NCI-H2107 treated with DMSO at 0.1 percent for 48 hours (cell line): ENCODE data around the gene MEF2A.
"Not testable (repeated sequence)": the region's sequence is repeated elsewhere in the genome, so short reads cannot be mapped to it uniquely, and the experiment has no call there.

Experiments used
- DNase-seq: peaks from one replicate; lab custom pipeline; 2025; ENCODE audit not compliant: unreplicated experiment; lab: John Stamatoyannopoulos, UW

Gene MEF2A

DNA sequence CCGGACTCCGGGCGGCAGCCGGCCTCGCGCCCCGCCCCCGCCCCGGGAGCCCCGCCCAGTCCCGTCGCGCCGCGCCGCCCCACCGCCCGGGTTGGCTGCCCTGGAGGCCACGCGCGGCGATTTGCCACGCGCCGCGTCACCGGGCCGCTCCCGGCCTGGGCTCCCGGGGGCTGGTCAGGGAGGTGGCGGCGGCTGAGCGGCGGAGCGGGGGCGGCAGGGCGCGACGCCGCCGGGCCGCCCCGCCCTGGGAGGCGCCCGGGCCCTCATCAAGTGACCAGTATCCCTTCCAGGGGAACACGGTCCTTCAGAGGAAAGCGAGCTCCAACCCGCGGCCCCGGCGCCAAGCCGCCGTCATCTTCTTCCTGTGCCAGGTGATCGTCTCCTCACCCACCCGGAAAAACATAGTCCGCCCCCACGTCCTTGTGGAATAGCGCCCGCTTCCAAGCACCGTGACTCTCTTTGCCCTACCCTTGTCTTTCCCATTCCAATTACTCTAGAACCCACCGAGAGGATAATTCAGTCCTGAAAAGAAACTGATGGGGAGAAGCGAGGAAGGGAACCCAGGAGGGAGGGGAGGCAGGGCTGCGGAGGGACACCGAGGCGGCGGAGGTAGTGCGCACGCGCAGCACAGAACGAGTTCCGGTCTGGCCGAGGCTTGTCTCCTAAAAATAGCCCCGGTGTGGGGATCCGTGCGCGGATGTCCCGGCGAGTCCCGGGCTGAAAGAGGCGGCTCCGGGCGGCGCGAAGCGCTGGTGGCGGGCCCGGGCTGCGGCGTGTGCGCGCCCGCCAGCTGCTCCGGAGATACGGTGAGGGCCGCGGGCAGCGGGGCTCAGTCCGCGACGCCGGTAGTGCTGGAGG lies at the start of gene MEF2A:
MEF2A (plus strand) TSS at position 686 of the 858 bp plus-strand sequence. CDS start 67,136 bp downstream, outside the sequence.
- DNase-seq = peak; percentile 36

- no peak for DNase-seq
Observed at GRCh38 chr15:99518191-99518590, 47.6 kb upstream of the MEF2A start.

DNA sequence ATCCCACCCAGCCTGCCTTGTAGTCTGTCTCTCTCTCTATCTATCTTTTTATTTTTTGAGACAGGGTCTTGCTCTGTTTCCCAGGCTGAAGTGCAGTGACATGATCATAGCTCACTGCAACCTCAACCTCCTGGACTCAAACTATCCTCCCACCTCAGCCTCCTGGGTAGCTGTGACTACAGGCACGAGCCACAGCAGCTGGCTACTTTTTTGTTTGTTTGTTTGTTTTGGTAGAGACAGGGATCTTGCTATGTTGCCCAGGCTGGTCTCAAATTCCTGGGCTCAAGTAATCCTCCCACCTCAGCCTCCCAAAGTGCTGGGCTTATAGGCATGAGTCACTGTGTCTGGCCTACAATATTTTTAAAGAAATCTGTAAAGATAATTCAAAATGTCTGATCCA lies 46.4 kb upstream of the MEF2A start:
- not testable (repeated sequence) for DNase-seq

DNA sequence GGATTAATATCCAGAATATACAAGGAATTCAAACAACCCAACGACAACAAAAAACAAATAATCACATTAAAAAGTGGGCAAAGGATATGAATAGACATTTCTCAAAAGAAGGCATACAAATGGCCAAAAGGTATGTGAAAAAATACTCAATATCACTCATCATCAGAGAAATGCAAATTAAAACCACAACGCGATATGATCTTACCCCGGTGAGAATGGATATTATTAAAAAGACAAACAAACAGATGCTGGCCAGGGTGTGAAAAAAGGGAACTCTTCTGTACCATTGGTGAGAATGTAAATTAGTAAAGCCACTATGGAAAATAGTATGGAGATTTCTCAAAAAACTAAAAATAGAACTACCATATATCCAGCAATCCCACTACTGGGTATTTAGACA lies 43.5 kb upstream of the MEF2A start:
- no peak for DNase-seq

- no peak for DNase-seq
Observed at GRCh38 chr15:99526176-99526575, 39.6 kb upstream of the MEF2A start.

DNA sequence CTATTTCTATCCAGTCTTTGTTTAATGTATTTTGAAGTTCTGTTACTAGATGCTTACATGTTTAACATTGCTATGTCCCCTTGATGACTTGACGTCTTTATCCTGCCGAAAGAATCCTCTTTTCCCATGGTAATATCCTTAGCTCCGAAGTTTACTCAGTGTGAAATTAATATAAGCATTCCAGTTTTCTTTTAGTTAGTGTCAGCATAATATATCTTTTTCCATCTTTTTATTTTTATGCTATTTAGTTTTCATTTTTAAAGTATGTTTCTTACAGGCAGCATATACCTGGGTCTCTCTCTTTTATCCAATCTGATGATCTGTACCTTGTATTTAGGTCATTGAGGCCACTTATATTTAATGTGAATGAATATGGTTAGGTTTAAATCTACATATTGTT lies 39.1 kb upstream of the MEF2A start:
- DNase-seq = no peak

DNA sequence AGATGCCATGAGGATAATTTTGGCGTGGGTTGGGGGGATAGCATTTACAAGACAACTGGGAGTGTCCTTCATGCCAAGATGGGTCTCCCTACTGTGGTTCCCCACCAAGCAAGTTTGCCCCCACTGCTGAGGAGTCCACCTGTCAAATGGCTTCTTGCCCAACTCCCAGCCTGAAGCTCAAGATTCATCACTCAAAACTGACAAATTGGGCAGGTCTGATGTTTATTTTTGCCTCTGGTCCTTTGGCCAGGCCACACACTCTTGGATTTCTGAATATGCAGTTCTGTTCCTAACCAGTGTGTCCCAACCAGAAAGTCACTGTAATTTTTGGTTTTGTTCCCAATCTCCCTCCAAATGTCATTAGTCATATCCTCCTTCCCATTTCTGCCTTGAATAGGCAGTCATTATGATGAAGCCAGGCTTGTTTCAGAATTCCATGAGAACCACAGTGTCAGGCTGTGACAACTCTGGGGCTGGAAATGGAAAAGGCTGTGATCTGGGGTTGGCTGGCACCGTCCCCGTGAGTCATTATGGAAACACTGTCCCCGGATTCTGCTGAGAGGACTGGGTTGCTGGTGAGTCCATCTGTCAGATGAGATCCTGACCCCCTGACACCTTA lies 29.3 kb upstream of the MEF2A start:
- no peak for DNase-seq

- DNase-seq = no peak
Observed at GRCh38 chr15:99537344-99537743, 28.4 kb upstream of the MEF2A start.

DNA sequence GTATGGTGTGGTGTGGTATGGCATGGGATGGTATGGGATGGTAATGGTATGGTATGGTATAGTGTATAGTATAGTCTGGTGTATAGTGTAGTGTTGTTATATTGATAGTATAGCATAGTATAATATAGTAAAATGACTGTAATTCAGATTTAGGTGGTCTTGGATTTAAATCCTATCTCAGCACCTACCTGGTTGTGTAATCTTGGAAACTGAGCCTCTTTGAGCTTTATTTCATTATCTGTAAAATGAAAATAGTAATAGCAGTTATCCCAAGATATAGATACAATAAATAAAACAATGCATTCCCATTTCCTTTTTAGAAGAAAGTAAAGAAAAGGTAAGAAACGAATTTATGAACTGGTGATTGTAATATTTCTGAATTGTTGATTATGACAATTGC lies 27.5 kb upstream of the MEF2A start:
- DNase-seq = no peak

GRCh38 chr15:99542828-99543227 lies 23.0 kb upstream of the MEF2A start:
- DNase-seq = no peak

GRCh38 chr15:99545605-99546004 lies 20.2 kb upstream of the MEF2A start:
- DNase-seq = no peak

- DNase-seq = no peak
Observed at GRCh38 chr15:99546441-99547100, 19.2 kb upstream of the MEF2A start.

DNA sequence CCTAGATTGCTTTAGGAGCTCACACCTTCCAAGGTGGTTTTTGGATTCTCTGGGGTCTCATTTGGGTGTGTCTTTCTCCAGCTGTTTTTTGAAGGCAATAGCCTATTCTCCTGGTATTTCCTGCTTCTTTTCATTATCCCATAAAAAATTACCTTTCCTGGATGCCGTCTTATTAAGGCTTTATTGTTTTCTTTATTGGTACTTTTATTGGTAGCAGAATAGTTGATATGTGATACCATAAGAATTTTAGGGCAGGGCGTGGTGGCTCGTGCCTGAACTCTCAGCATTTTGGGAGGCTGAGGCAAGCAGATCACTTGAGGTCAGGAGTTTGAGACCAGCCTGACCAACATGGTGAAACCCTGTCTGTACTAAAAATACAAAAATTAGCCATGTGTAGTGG lies 18.3 kb upstream of the MEF2A start:
- no peak for DNase-seq

- DNase-seq = no peak
Observed at GRCh38 chr15:99550077-99550476, 15.7 kb upstream of the MEF2A start.

DNA sequence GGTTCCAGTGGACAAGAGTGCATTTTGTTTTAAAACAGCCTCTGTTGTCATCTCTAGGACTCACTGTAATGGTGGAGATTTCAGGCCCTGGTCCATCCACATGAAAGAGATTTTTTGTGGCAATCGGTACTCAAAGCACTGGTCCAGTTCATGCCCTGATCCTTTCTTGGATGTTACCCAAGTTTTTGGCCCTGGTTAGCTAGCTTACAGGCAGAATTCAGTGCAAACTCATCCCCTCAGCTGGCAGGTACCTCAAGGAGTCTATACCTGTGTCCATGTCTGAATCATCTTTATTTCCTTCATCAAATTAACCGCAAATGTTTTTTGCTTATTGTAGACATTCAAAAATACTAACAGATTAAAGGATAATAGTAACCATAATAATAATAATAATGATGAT lies 13.7 kb upstream of the MEF2A start:
- no peak for DNase-seq

DNA sequence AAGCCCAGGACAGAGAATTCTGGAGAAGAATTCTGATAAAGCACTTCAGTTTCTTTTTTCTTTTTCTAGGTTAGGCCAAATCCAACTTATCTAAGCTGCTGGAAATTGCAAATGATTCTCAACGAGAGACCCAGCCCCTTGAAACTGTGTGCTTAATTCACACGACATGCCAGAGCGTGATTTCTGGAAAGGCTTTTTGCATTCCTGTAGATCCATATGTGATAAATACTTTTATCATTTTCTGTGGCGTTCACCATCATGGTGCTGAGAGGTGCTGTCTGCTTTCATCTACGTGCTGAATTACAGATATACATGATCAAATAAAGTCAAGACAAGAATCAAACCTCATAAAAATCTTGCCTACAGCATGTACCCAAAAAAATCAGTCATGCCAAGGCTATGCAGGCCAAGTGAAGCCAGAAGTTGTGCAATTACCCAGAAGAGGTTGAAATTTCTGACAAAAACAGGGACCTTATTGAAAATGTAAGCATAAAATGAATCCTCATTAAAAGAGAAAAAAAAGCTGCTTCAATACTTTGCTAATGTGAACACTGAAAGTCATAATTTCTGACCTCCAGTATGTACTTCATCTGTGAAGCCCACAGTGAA lies 10.8 kb upstream of the MEF2A start:
- no peak for DNase-seq

GRCh38 chr15:99556011-99556410 lies 9.8 kb upstream of the MEF2A start:
- no peak for DNase-seq

DNA sequence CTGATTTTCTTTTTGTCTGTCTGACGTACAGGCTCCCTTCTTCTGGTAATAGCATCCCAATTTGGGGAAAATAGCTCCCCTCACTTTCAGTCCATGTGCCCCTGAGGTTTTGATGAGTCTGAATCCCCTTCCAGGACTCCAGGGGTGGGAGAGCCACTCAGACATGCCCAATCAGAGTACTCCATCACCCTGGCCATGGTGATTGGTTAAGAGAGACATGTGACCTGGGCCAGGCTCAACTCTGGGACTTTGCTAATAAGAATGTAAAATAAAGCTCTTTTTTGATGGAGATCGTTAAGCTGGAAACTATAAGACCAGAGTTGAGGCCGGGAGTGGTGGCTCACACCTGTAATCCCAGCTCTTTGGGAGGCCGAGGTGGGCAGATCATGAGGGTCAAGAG lies 9.2 kb upstream of the MEF2A start:
- DNase-seq = no peak

DNA sequence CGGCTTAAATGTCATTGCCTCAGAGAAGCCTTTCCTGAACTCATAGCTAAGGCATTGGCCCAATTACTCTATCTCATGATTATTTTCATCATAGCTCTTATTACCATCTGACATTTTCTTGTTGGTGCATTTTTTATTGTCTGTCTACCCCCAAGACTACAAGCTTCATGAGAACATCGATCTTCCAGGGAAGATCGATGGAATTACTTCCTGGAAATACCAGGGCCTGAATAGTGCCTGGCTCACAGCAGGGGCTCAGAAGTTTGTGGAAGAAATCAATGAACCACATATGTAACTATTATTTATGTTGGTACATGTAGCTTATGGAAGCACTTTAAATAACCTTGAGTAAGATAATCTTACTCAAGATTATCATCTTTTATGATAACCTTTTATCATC lies 7.7 kb upstream of the MEF2A start:
- DNase-seq = no peak

DNA sequence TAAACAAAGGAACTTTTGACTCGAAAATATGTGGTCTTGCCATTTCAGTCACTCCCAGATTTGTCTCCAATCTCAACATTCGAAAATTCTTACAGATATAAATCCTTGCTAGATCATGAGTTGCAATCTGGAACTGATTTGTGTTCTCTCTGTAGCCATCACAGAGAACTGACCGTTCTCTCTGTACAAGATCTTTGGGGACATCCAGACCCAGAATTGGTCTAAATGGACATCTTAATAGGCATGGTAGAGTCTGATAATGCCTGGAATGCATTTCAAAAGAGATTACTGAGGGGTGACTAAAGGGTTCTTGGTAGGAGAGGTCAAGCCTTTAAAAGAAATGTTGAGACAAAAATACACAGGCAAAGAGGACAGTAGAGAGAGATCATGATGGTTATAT lies 7.2 kb upstream of the MEF2A start:
- DNase-seq = no peak

DNA sequence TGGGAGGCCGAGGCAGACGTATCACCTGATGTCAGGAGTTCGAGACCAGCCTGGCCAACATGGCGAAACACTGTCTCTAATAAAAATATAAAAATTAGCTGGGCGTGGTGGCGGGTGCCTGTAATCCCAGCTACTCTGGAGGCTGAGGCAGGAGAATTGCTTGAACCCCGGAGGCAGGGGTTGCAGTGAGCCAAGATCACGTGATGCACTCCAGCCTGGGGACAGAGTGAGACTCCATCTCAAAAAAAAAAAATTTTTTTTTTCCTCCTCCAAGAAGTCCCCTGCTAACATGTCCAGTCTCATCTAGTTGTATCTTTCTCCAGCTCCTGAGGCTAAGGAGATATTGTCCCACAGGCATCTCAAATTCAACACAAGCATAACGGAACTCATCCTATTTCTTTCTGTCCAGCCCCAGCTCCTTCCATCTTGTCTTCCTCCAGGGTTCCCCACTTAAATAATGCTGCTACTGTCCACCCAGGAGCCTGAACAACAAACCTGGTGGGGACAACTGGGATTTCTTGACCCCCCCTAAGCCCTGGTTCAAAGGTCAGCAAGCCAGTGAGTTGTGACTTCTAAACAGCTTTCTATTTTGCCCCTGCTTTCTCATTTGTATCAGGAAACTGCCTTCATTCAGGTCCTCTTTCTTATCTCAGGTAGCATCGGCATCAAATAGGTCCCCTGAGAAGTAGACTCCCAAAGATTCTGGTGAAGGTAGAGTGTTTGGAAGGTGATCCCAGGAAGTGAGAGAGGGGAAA lies 4.1 kb upstream of the MEF2A start:
- no peak for DNase-seq
